Body of pancreas (tissue), 4 donors: Measurements from ENCODE around the gene RIN3.

Experiments used
- POLR2A ChIP-seq, 3 donors: fragments of 450-650 bp; IDR thresholded peaks; one replicate each; pipeline ENCODE4 v1.6.1; 2016; ENCODE audit warnings: antibody characterized with exemption in 3 of 3, mild to moderate bottlenecking in 2 of 3
- TF ChIP-seq, protein P1 (sequence below), 7 experiments: fragments of 450-650 bp in 4 of 7; fragments of 200-600 bp in 3 of 7; sonication (generic) in 3 of 7; IDR thresholded peaks; one replicate each; pipeline ENCODE4 v1.5.1; 2016 to 2019; ENCODE audit warnings: antibody characterized with exemption in 7 of 7

DNA sequence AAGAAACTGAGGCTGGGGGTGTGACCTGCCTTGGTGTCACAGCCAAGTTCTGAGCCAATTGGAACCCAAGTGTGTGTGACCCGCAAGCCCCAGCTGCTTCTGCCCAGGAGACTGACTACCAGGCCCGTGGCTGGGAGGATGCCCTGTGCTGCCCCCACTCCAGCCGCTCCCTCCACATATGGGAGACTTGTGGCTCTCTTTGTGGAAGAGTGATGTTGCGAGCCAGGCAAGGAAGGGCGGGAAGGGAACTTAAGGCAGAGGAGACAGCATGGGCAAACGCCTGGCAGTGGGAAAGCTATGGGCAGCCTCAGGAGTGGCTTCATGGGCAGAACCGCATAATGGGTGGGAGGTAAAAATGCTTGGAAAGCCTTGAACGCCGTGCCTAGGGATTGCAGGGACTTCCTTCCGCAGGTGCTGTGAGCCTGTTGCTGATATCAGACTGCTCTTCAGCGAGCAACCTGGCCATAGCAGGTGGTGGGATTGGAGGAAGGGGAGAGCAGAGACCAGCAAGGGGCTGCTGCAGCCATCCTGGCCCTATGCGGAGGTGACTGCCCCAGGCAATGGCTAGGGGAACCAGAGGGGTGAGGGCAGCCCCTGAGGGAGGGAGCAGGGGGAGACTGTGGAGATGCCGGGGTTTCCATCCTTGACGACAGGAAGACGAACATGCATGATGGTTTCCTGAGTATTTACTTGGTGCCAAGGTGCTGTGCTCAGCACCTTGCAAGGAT is 119.1 kb downstream of the RIN3 start:
- TF ChIP-seq, protein P1, sequence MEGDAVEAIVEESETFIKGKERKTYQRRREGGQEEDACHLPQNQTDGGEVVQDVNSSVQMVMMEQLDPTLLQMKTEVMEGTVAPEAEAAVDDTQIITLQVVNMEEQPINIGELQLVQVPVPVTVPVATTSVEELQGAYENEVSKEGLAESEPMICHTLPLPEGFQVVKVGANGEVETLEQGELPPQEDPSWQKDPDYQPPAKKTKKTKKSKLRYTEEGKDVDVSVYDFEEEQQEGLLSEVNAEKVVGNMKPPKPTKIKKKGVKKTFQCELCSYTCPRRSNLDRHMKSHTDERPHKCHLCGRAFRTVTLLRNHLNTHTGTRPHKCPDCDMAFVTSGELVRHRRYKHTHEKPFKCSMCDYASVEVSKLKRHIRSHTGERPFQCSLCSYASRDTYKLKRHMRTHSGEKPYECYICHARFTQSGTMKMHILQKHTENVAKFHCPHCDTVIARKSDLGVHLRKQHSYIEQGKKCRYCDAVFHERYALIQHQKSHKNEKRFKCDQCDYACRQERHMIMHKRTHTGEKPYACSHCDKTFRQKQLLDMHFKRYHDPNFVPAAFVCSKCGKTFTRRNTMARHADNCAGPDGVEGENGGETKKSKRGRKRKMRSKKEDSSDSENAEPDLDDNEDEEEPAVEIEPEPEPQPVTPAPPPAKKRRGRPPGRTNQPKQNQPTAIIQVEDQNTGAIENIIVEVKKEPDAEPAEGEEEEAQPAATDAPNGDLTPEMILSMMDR (IDR thresholded peaks at IDR 0.05) = no peak
- TF ChIP-seq POLR2A (IDR thresholded peaks at IDR 0.05) = no peak
